ENCODE measurements around the gene ETS1.

- TF ChIP-seq CTCF (conservative IDR thresholded peaks at IDR 0.05 in 1 of 2, IDR thresholded peaks at IDR 0.05 in 1 of 2; ENCODE audit: extremely low read depth in 1 of 2, insufficient read depth in 1 of 2, low read depth in 1 of 2, low read length in 2 of 2) (no peak), EZH2 (IDR thresholded peaks at IDR 0.05; ENCODE audit: borderline replicate concordance, low read length) (no peak)
Observed at GRCh38 chr11:128477811-128478210, 109.5 kb downstream of the ETS1 start.

Measured in mammary epithelial cell (primary cell).